NCI-H345 treated with DMSO at 0.1 percent for 48 hours (cell line): ENCODE results near the gene NDUFA11.

ENCODE experiments used
- DNase-seq: peaks from one replicate; lab custom pipeline; 2025; ENCODE audit not compliant: unreplicated experiment; lab: John Stamatoyannopoulos, UW

Gene NDUFA11

GRCh38 chr19:5908773-5909442 is 5.3 kb upstream of the NDUFA11 start:
- DNase-seq = no peak

- no peak for DNase-seq
These were observed 3.7 kb upstream of the NDUFA11 start for GRCh38 chr19:5907241-5907640.

GRCh38 chr19:5905114-5905778 is 1.7 kb upstream of the NDUFA11 start:
- no peak for DNase-seq

GRCh38 chr19:5904352-5905113 is 943 bp upstream of the NDUFA11 start, which contains the start of gene VMAC:
VMAC (plus strand) TSS chr19:5904872; CDS start chr19:5904891, 19 bp downstream.
- peak; percentile 99 for DNase-seq

- DNase-seq = no peak
These were observed 450 bp downstream of the NDUFA11 start for GRCh38 chr19:5903056-5903623.

GRCh38 chr19:5900976-5901375 is 2.6 kb downstream of the NDUFA11 start:
- DNase-seq = no peak

- no peak for DNase-seq
These were observed 3.7 kb downstream of the NDUFA11 start for GRCh38 chr19:5899728-5900526.

- no peak for DNase-seq
These were observed 6.2 kb downstream of the NDUFA11 start for GRCh38 chr19:5897189-5897969.

GRCh38 chr19:5896365-5897076 is 7.1 kb downstream of the NDUFA11 start:
- no peak for DNase-seq

GRCh38 chr19:5895890-5896289 is 7.7 kb downstream of the NDUFA11 start:
- DNase-seq = no peak

GRCh38 chr19:5895409-5895808 is 8.2 kb downstream of the NDUFA11 start:
- DNase-seq = no peak

GRCh38 chr19:5894704-5895349 is 8.8 kb downstream of the NDUFA11 start:
- no peak for DNase-seq

GRCh38 chr19:5893907-5894703 is 9.5 kb downstream of the NDUFA11 start:
- DNase-seq = no peak

GRCh38 chr19:5893296-5893903 is 10.2 kb downstream of the NDUFA11 start:
- DNase-seq = no peak

GRCh38 chr19:5892772-5893275 is 10.8 kb downstream of the NDUFA11 start:
- no peak for DNase-seq

- DNase-seq = no peak
These were observed 11.4 kb downstream of the NDUFA11 start for GRCh38 chr19:5891938-5892771.

GRCh38 chr19:5891572-5891937 is 12.0 kb downstream of the NDUFA11 start:
- DNase-seq = no peak
